DMS114 treated with DMSO at 0.1 percent for 48 hours (cell line): ENCODE data around the gene SEH1L.
"Not testable (repeated sequence)": the region's sequence is repeated elsewhere in the genome, so short reads cannot be mapped to it uniquely, and the experiment has no call there.

Source experiments
- DNase-seq: peaks from one replicate; lab custom pipeline; 2025; ENCODE audit not compliant: unreplicated experiment; lab: John Stamatoyannopoulos, UW

SEH1L gene

GRCh38 chr18:12943215-12943614 lies 4.6 kb upstream of the SEH1L start:
- DNase-seq, result no peak

GRCh38 chr18:12944709-12945108 lies 3.1 kb upstream of the SEH1L start:
- DNase-seq, result no peak

GRCh38 chr18:12946549-12947284 lies 1.1 kb upstream of the SEH1L start:
- DNase-seq, result peak; percentile 38

DNA sequence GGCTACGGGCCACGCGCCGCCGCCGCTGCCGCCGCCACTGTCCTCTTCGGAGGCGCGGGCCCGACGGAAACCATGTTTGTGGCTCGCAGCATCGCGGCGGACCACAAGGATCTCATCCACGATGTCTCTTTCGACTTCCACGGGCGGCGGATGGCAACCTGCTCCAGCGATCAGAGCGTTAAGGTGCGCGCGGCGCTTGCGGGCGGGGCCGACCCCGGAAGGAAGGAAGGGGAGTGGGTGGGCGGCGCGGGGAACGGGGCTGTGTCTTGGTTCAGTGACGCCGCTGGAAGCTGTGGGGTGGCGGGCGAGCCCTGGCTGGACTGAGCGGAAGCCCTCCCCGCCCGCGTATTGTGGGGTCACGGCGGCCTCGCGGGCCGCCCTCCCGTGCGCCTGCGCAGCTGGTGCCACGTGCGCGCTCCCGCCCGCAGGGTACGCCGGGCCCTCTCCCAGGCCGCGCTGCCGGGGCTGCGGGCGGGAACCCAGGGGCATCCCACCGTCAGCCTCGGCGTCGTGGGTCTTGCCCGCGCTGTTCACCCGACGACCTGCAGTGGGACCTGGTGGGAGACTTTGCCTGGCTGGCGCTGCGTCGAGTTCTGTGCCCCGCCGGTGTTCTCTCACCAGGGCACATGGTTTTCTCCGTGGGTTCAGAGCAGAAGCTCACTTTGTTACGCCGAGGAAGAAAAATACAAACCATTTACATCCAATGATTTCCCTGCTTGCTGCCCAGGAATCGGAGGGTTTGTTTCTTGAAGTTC lies 416 bp downstream of the SEH1L start:
- DNase-seq, result peak; percentile 77

- DNase-seq, result no peak
These were observed 10.7 kb downstream of the SEH1L start for GRCh38 chr18:12958478-12958877.

DNA sequence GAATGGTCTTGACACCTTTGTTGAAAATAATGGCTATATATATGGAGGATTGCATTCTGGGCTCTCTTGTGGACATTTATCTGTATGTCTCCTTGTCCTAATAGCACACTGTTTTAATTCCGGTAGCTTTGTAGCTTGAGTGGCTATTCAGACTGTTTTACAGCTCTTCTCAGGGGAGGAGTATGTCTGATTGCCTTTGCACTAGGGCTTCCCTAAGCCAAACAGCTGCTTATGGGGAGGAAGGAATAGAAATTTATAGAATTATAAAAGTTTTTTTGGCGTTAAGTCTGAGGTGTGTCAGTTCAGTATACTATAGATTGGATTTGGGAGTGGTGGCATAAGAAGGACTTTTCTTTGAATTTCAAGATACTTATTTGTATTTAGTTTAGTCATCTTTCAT lies 12.6 kb downstream of the SEH1L start:
- no peak for DNase-seq

DNA sequence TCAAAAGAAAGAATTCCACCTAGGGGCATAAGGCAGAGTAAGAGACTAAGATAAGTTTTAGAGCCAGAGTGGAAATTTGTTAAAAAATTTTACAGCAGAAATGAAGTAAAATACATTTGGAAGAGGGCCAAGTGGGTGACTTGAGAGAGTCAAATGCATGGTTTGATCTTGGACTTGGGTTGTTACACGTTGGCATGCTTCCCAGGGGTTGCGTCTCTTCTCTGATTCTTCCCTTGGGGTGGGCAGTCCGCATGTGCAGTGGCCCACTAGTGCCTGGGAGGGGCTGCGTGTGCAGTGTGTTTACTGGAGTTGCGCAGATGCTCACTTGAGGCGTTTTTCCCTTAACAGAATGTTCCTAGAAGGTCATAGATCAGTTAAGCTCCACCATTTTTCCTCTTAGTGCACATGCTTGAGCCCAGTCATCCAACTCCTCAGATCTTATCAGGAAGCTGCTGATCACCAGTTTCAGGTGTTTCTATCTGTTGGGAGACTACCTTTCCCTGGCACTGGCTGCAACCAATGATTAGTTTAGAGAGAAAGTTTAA lies 13.1 kb downstream of the SEH1L start:
- DNase-seq, result no peak

- DNase-seq, result no peak
These were observed 15.3 kb downstream of the SEH1L start for GRCh38 chr18:12963069-12963468.

DNA sequence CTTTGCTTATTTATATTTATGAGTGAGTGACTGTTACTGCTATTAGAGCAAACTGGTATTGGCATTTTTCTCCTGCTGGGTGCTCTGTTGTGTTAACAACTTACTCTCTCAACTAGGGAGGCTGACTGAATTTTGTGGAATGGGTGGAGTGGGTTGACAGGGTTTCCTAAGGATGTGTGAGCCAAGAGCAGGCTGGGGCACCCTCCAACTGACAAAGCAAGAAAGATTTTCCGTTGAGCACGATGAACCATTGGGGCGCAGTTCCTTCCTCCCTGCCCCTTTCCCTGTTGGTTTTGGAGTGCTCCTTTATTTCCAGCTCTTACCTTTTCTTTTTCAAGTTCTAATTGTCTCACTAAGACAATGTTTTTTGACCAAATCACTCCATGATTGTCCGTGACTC lies 20.3 kb downstream of the SEH1L start:
- no peak for DNase-seq

DNA sequence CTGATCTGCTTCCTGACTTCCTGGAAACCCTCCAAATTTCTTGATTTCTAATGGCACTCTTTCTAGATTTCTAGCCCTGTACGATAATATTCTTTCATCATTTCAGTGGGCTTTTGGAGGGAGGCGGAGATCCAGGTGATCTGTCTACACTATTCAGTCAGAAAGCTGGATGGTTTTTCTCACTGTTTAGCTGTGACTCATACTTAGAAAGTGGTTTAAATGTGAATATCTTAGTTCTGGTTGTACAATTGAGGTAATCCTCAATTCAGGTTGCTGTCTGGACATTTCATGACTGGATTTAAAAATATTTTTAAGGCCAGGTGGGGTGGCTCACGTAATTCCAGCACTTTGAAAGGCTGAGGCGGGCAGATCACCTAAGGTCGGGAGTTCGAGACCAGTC lies 20.8 kb downstream of the SEH1L start:
- DNase-seq, result no peak

DNA sequence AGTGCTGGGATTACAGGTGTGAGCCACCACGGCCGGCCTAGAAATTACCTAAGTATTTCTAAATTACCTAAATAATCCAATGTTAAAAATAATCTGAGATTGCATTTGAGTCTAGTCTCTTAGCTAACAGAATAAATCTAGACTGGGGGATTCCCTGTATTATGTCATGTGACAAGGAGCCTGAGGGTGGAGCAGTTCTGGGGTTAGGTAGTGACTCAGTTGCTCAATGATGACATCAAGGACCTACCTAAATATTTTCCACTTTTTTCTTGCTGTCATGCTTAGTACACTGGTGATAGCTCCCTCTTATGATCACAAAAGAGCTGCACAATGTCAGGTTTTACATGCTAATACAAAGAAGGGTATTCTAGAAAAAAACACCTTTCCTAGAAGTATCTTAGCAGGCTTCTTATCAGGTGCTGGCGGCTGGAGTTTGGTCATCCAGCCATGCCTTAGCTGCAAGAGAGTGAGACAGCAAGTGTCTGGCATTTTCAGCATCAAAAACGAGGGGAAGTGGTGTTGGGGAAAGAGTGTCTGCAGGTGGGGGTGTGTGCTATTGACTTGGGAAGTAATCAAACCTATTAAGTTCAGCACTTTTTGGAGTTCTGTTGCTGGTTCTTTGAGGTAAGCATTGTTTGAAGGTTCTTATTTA lies 25.9 kb downstream of the SEH1L start:
- no peak for DNase-seq

DNA sequence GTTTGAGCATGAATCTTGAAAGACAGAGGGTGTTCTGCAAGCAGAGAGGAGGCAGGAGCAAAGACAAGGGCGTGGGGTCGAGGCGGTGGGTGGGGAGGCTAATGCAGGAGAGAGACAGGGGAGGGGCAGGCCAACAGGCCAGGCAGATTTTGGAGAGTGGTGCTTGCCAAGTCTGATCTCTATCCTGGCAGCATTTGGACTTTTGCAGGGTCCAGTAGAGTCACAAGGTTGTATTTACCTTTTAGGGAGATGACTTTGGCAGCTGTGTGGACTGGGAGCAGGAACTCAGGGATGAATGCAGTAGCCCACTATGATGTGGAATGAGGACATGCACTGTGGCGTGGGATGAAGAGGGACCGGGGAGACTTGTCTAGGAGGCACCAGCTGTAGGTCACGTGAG lies 27.7 kb downstream of the SEH1L start:
- DNase-seq, result no peak

DNA sequence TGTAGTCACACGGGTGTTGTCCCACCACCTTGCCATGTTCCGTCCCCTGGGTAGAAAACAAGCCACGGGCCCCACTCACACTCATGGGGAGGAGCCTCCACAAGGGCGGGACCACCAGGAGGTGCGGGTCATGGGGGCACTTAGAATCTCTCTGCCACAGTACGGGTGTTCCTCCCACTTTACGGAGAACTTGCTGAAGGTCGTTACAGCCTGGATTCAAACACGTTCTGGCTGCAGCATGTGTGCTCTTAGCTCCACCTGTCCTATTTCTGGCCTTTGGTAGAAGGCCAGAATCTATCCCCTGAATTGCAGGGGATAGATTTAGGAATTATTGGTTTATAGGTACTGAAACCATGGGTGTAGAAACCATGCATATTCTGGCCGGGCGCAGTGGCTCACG lies 28.5 kb downstream of the SEH1L start:
- no peak for DNase-seq

- DNase-seq, result not testable (repeated sequence)
These were observed 32.3 kb downstream of the SEH1L start for GRCh38 chr18:12980065-12980464.

DNA sequence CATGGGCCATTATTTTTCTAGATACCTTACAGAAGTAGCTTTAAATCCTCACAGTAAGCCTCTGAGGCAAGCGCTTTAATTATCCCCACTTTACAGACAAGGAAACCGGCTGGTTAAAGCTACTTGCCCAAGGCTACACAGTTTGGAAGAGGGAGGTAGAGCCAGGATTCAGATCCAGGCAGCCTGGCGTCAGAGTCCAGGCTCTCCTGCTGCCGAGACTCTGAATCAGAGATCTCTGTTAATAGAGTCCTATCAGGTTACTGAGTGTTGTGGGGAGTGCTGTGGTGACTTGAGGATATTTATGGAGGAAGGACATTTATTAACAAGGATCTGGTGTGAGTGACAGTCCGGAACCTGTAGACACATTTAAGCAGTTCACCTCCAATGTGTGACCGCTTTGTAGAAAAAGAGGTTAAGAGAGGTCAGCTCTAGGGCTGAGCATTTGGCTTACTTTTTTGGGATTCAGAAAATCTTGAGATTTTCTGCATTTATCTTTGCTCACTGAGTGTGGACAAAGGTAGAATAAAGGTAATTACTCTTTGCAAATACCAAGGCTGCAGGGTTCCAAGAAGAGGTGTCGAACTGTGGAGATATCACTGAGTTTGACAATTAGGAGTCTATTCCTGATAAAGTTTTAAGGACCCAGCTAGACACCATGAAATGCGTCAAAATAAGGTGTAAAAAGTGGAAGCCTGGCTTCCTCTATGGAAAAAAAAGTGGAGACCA lies 41.7 kb downstream of the SEH1L start:
- no peak for DNase-seq

DNA sequence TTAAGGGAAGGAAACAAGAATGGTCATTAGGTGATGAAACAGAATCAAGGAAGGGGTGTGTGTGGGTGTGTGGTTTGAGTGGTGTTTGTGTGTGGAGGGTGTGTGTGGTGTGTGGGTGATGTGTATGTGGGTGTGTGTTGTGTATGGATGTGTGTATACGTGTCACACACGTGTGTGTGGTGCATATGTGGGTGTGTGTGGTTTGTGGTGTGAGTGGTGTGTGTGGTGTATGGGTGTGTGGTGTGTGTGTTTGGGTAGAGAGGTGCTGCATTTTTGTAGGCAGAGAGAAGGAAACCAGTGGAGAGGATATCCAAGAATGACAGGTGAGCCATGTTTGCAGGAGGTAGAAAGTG lies 42.3 kb downstream of the SEH1L start:
- no peak for DNase-seq

GRCh38 chr18:12990641-12990966 lies 42.8 kb downstream of the SEH1L start:
- peak; percentile 36 for DNase-seq

GRCh38 chr18:12990967-12991820 lies 43.4 kb downstream of the SEH1L start, which contains the start of gene CEP192:
TSS of gene CEP192 (plus strand) at chr18:12991362. CDS start at chr18:12999425, 8,063 bp downstream.
- DNase-seq, result peak; percentile 96

GRCh38 chr18:12991821-12992179 lies 44.0 kb downstream of the SEH1L start:
- DNase-seq, result no peak

GRCh38 chr18:12993439-12993838 lies 45.6 kb downstream of the SEH1L start:
- DNase-seq, result no peak
